HepG2 (cell line): ENCODE data around the gene ANKRD7. TPM values are rescaled to one million over a fixed set of nuclear protein-coding genes. Genes with fewer than 3 reads are reported as not detected.

Experiments used
- ATAC-seq: fragments of 200-7000 bp; cut with Tn5 transposase; 3 replicates; pipeline ENCODE4 v1.9.1; 2020; ENCODE audit warnings: mild to moderate bottlenecking, moderate library complexity
- BruUV-seq: library from RNA; stranded (reverse); fragments of 400-500 nt; replicated peaks from 2 replicates; lab custom pipeline; 2021; lab: Mats Ljungman, UMichigan
- CTCF ChIA-PET: fragments of 300-600 bp; formaldehyde crosslinking; extraction: SDS; loops from one replicate; lab custom pipeline; 2021; ENCODE audit warnings: low total read pairs, inconsistent platforms, low intra/inter-chr PET ratio; lab: Yijun Ruan, JAX
- POLR2A ChIA-PET: fragments of 350-600 bp; sonication (Branson Sonifier 250); formaldehyde crosslinking; loops from one replicate; lab custom pipeline; 2020; ENCODE audit warnings: antibody characterized with exemption, inconsistent platforms; lab: Yijun Ruan, JAX
- DNase-seq: peaks from one replicate; pipeline ENCODE4 v3.0.0-alpha.2; 2015; ENCODE audit warnings: low spot score
- FAIRE-seq: peaks from 3 replicates; lab custom pipeline; 2011; peaks lifted over from hg19 to GRCh38; lab: Jason Lieb, UNC
- H2AFZ ChIP-seq: one replicate; pipeline ENCODE4 v1.6.1; 2011; ENCODE audit warnings: low read length, inconsistent platforms
- H3K27ac ChIP-seq: fragments of 300-600 bp; 3 replicates; pipeline ENCODE4 v1.8.0; 2011; ENCODE audit warnings: mixed run types, mild to moderate bottlenecking, mixed read lengths, low read length, inconsistent platforms; ENCODE audit not compliant: insufficient read depth; ENCODE audit errors: extremely low read length
- H3K27me3 ChIP-seq, 2 experiments: fragments of 200-600 bp in 1 of 2; 2 replicates in 1 of 2; 3 replicates in 1 of 2; pipeline versions ENCODE4 v1.6.0 to v1.8.0; 2011; ENCODE audit warnings: low read length in 2 of 2, mild to moderate bottlenecking in 2 of 2, moderate library complexity in 2 of 2, inconsistent platforms in 1 of 2; ENCODE audit not compliant: insufficient read depth in 2 of 2, control insufficient read depth in 1 of 2
- H3K36me3 ChIP-seq, 2 experiments: fragments of 200-600 bp in 1 of 2; replicated peaks in 1 of 2; 2 replicates in 1 of 2; 3 replicates in 1 of 2; pipeline versions ENCODE4 v1.5.1 to v1.8.0; 2011; ENCODE audit warnings: low read length in 2 of 2, inconsistent platforms in 1 of 2; ENCODE audit not compliant: insufficient read depth in 2 of 2, control insufficient read depth in 1 of 2
- H3K4me1 ChIP-seq: 2 replicates; pipeline ENCODE4 v1.5.1; 2012; ENCODE audit warnings: low read length, inconsistent platforms; ENCODE audit not compliant: insufficient read depth
- H3K4me2 ChIP-seq: 2 replicates; pipeline ENCODE4 v1.6.0; 2011; ENCODE audit warnings: low read depth, low read length, inconsistent platforms
- H3K4me3 ChIP-seq, 3 experiments: fragments of 200-600 bp in 1 of 3; sonication (generic), shearing (Covaris generic) in 1 of 3; replicated peaks in 1 of 3; 2 replicates each; pipeline ENCODE4 v1.5.1; 2011 to 2016; ENCODE audit warnings: low read length in 3 of 3, inconsistent platforms in 2 of 3, low read depth in 2 of 3, mild to moderate bottlenecking in 2 of 3, control low read depth in 1 of 3, mixed read lengths in 1 of 3; ENCODE audit not compliant: insufficient read depth in 1 of 3
- H3K79me2 ChIP-seq: one replicate; pipeline ENCODE4 v1.6.1; 2011; ENCODE audit warnings: low read length, inconsistent platforms; ENCODE audit not compliant: insufficient read depth
- H3K9ac ChIP-seq: 2 replicates; pipeline ENCODE4 v1.6.0; 2011; ENCODE audit warnings: mild to moderate bottlenecking, low read depth, low read length, inconsistent platforms; ENCODE audit not compliant: insufficient read depth
- H3K9me3 ChIP-seq: 2 replicates; pipeline ENCODE4 v1.5.1; 2012; ENCODE audit warnings: mild to moderate bottlenecking, low read length
- H4K20me1 ChIP-seq: 2 replicates; pipeline ENCODE4 v1.6.0; 2011; ENCODE audit warnings: inconsistent platforms, mild to moderate bottlenecking, low read length, moderate library complexity; ENCODE audit not compliant: insufficient read depth
- HHEX ChIP-seq: IDR thresholded peaks from 2 replicates; pipeline ENCODE4 v1.6.1; 2016; ENCODE audit warnings: control low read depth
- MXD4 ChIP-seq: IDR thresholded peaks from 2 replicates; pipeline ENCODE4 v1.6.1; 2016; ENCODE audit warnings: mild to moderate bottlenecking, missing biosample characterization, missing genetic modification reagents
- NR2F1 ChIP-seq, 2 experiments: fragments of 450-650 bp in 1 of 2; formaldehyde crosslinking in 1 of 2; IDR thresholded peaks; 2 replicates each; pipeline versions ENCODE4 v1.5.0 to v1.6.1; 2016 to 2020; ENCODE audit warnings: mild to moderate bottlenecking in 1 of 2, missing compliant biosample characterization in 1 of 2, missing genetic modification reagents in 1 of 2, moderate library complexity in 1 of 2
- NR2F6 ChIP-seq, 2 experiments: IDR thresholded peaks; 2 replicates each; pipeline ENCODE4 v1.6.1; 2016; ENCODE audit warnings: antibody characterized with exemption in 1 of 2, mild to moderate bottlenecking in 1 of 2
- PITX1 ChIP-seq: sonication (generic); formaldehyde crosslinking; IDR thresholded peaks from 2 replicates; pipeline ENCODE4 v1.5.1; 2020; ENCODE audit warnings: mild to moderate bottlenecking, missing genetic modification reagents
- RFXAP ChIP-seq: sonication (generic); formaldehyde crosslinking; IDR thresholded peaks from 2 replicates; pipeline ENCODE4 v1.4.0; 2020; ENCODE audit warnings: missing genetic modification reagents, borderline replicate concordance
- SIN3B ChIP-seq: fragments of 150-350 bp; IDR thresholded peaks from 2 replicates; pipeline ENCODE4 v1.6.1; 2014; ENCODE audit warnings: low read length
- TGIF2 ChIP-seq: IDR thresholded peaks from 2 replicates; pipeline ENCODE4 v1.6.1; 2016; ENCODE audit warnings: control low read depth, missing compliant biosample characterization
- TRIM24 ChIP-seq: sonication (generic); formaldehyde crosslinking; IDR thresholded peaks from 2 replicates; pipeline ENCODE4 v1.8.0; 2022; ENCODE audit warnings: mild to moderate bottlenecking, missing genetic modification reagents
- U2AF1 ChIP-seq: fragments of 200-400 bp; formaldehyde crosslinking; optimal IDR thresholded peaks from 2 replicates; pipeline ENCODE3; 2017; ENCODE audit warnings: mild to moderate bottlenecking, low read depth, low read length
- ZBTB1 ChIP-seq: sonication (generic); formaldehyde crosslinking; IDR thresholded peaks from 2 replicates; pipeline ENCODE4 v1.4.0; 2020; ENCODE audit warnings: missing genetic modification reagents, borderline replicate concordance
- ZNF619 ChIP-seq: sonication (generic); formaldehyde crosslinking; IDR thresholded peaks from 2 replicates; pipeline ENCODE4 v1.4.0; 2020; ENCODE audit warnings: mild to moderate bottlenecking, missing genetic modification reagents
- WGBS: methylation state at CpG from one replicate; pipeline ENCODE4 v1.1.6; 2017; ENCODE audit warnings: low lambda C conversion rate; 5-methylcytosine and 5-hydroxymethylcytosine counted together
- in situ Hi-C: cut with HindIII; loops from 2 replicates; pipeline ENCODE4 v1.10.0; 2017; ENCODE audit warnings: low pct_unique_long_range_greater_than_20kb; ENCODE audit not compliant: extremely low pct_ligation_motif_present
- intact Hi-C: fragments of 100-400 bp; cut with micrococcal nuclease; formaldehyde crosslinking; loops from one replicate; pipeline ENCODE4 v1.10.0; 2022; ENCODE audit not compliant: unreplicated experiment
- polyA plus RNA-seq, 8 experiments: library from polyadenylated mRNA; depleted of rRNA in 3 of 8; stranded (reverse) in 7 of 8; unstranded in 1 of 8; fragments of >200 nt; fragmentation: Illumina TruSeq in 4 of 8; extraction: Trizol in 4 of 8; gene quantifications; 2 replicates each; pipeline versions ENCODE4 v1.2.1 to v1.2.3, GENCODE V29; 2011 to 2016; ENCODE audit warnings: low read depth in 4 of 8, missing spikeins in 1 of 8, mixed read lengths in 1 of 8; ENCODE audit not compliant: insufficient read depth in 1 of 8
- total RNA-seq, 5 experiments: library from RNA; depleted of rRNA; stranded (reverse); fragments of >200 nt; fragmentation: Illumina TruSeq; extraction: Trizol; gene quantifications; 2 replicates each; pipeline ENCODE4 v1.2.3, GENCODE V29; 2016; ENCODE audit warnings: low read depth in 1 of 5

The ANKRD7 gene
- total and polyA plus RNA-seq, 2 of the 13 experiments (the other 11 are each of a cell fraction or from before 2014, with no cell fraction given), result not detected

- TF ChIP-seq NR2F6 (IDR thresholded peaks at IDR 0.05), result no peak
- no peak for TF ChIP-seq NR2F6 (CRISPR knock-in tag; IDR thresholded peaks at IDR 0.05)
- no peak for TF ChIP-seq ZNF619 (CRISPR knock-in tag)
- TF ChIP-seq HHEX, result no peak
- TF ChIP-seq, all 625 proteins: peak for 0
- Histone ChIP-seq H3K4me3 (no peak overlapping the region), H3K4me2 (no peak overlapping the region), H3K4me1 (no peaks in the 10 kb centered on the region), H3K79me2 (no peaks in the 10 kb centered on the region), H3K9me3 (no peaks in the 10 kb centered on the region), H3K36me3 (no peaks in the 10 kb centered on the region), H3K9ac (no peak overlapping the region), H3K27ac (no peak overlapping the region), H2AFZ (no peak overlapping the region), H4K20me1 (no peaks in the 10 kb centered on the region), H3K27me3 (no peaks in the 10 kb centered on the region; a peak in 1 of 5 replicates)
- POLR2A ChIA-PET, result no interaction called here
- BruUV-seq, result no TSS peak
- in situ Hi-C loops, result no loop called here
- intact Hi-C loops, result no loop called here
- no peak for DNase-seq
- WGBS, result 39% methylated on average over 8 of the region's 8 CpGs
- CTCF ChIA-PET, result no interaction called here
- no peak for ATAC-seq
- FAIRE-seq, result no peak
These were observed 5.9 kb upstream of the ANKRD7 start for GRCh38 chr7:118218413-118219156.

DNA sequence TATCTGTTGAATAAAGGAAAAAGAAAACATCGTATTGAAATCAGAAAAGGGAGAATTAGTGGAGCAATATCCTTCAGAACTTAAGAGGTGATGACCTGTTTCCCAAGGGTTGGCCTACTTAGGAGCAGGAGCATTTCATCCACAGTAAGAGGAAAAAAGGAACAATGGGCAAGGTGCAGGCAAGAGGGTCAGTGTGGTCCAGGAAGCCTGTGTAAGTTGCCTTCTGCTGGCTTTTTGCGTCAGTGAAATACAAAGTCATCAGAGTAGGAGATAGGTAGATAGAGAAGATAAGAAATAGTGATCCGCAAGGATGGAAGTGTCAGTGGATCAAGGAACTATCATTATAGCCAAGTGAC is 5.4 kb upstream of the ANKRD7 start:
- intact Hi-C loops, result no loop called here
- Histone ChIP-seq H3K9ac (no peak overlapping the region), H3K27ac (no peak overlapping the region), H3K27me3 (no peaks in the 10 kb centered on the region; a peak in 1 of 5 replicates), H3K4me3 (no peak overlapping the region), H2AFZ (no peak overlapping the region), H3K9me3 (no peaks in the 10 kb centered on the region), H3K4me1 (no peaks in the 10 kb centered on the region), H4K20me1 (no peaks in the 10 kb centered on the region), H3K4me2 (no peak overlapping the region), H3K36me3 (no peaks in the 10 kb centered on the region), H3K79me2 (no peaks in the 10 kb centered on the region)
- no peak for DNase-seq
- ChIA-PET POLR2A (no interaction called here), CTCF (no interaction called here)
- TF ChIP-seq U2AF1 (no peak), ZBTB1 (CRISPR knock-in tag) (no peak), TRIM24 (CRISPR knock-in tag) (no peak), TGIF2 (no peak), MXD4 (CRISPR knock-in tag) (no peak), RFXAP (CRISPR knock-in tag) (no peak), SIN3B (no peak), NR2F1 (CRISPR knock-in tag; IDR thresholded peaks at IDR 0.05) (no peak), PITX1 (CRISPR knock-in tag) (no peak)
- ATAC-seq, result no peak
- WGBS, result 51% methylated on average over 3 of the region's 3 CpGs
- no TSS peak for BruUV-seq
- in situ Hi-C loops, result no loop called here
- FAIRE-seq, result no peak
